ENCODE results near the gene TLX2. TPM values are rescaled to one million over a fixed set of nuclear protein-coding genes. Genes with fewer than 3 reads are reported as not detected.
A peak's percentile ranks its signal among the peaks of the same experiment; 100 is the strongest.

The TLX2 gene
- total and polyA plus RNA-seq, 4 donors = not detected

- 51% methylated on average over 19 of the region's 19 CpGs for WGBS
- no peak for DNase-seq (ENCODE audit: low spot score)
Observed at GRCh38 chr2:74496997-74497776, 17.1 kb upstream of the TLX2 start.

DNA sequence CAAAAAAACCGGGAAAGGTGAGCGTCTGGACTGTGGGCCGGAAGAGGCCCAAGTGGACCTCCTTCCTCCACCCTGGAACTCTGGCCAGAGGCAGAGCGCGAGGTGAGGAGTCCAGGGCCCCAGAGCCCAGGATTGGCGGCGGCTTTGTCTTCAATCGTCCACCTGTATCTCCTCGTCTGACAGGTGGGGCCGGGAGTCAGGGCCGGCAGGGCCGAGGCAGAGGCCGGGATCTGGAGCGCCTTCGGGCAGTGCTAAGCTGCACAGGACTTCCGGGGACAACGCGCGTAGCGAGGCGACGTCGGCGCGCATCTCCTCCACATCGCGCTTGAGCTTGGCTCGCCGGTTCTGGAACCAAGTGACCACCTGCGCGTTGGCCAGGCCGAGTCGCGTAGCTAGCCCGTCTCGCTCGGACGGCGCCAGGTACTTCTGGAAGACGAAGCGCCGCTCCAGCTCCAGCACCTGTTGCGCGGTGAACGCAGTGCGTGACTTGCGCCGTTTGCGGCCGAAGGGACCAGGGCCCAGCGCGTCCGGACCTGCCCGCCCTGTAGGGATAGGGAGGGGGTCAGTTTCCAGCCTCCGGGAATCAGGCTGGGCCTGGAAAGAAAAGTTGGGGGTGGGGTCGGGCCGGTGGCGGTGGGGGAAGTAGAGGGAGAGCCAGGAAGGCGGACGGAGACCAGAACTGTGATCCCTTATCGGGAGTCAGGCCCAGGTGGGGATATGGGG lies 16.3 kb upstream of the TLX2 start:
- no peaks in the 10 kb centered on the region for H3K27me3 ChIP-seq (ENCODE audit: control insufficient read depth in 4 of 4, insufficient read depth in 4 of 4, low read length in 3 of 4)
- no peak for TF ChIP-seq NR2F2 (IDR thresholded peaks at IDR 0.05)
- no peak for TF ChIP-seq FOXA1 (IDR thresholded peaks at IDR 0.05)
- no peak for TF ChIP-seq MAX (IDR thresholded peaks at IDR 0.05)
- no peak for TF ChIP-seq JUND (IDR thresholded peaks at IDR 0.05)
- no peak for TF ChIP-seq TAF1 (conservative IDR thresholded peaks at IDR 0.05)
- TF ChIP-seq CTCF (IDR thresholded peaks at IDR 0.05; ENCODE audit: low read depth, low read length, missing input control) = no peak
- no peak for TF ChIP-seq YY1 (IDR thresholded peaks at IDR 0.05)
- TF ChIP-seq RAD21 (IDR thresholded peaks at IDR 0.05) = no peak
- H3K4me1 ChIP-seq (ENCODE audit: control insufficient read depth in 4 of 4, insufficient read depth in 4 of 4, low read length in 3 of 4) = peaks cover 18 to 74% (median 56%) of the 10 kb centered on the region in 4 donors
- H3K4me3 ChIP-seq (ENCODE audit: low read depth in 1 of 3, low read length in 3 of 3) = peak overlapping the region in 2 of 3 donors; percentile 50
- H3K27ac ChIP-seq (ENCODE audit: low read depth in 1 of 2, low read length in 2 of 2) = no peak overlapping the region
- no peak for DNase-seq (ENCODE audit: low spot score)
- no peaks in the 10 kb centered on the region for H3K9me3 ChIP-seq (ENCODE audit: control insufficient read depth in 4 of 4, low read length in 3 of 4)
- H3K9ac ChIP-seq (ENCODE audit: low read depth in 1 of 2, low read length in 2 of 2) = no peak overlapping the region
- H3K36me3 ChIP-seq (ENCODE audit: control insufficient read depth in 4 of 4, insufficient read depth in 3 of 4, low read depth in 1 of 4, low read length in 3 of 4) = peaks cover 3 to 8% (median 5%) of the 10 kb centered on the region in 4 donors
- 30% methylated on average over 61 of the region's 61 CpGs for WGBS

More at GRCh38 chr2:74496997-74497776, 17.1 kb upstream of the TLX2 start:
- Histone ChIP-seq H3K4me1 (ENCODE audit: control insufficient read depth in 4 of 4, insufficient read depth in 4 of 4, low read length in 3 of 4) (peaks cover 25 to 78% (median 61%) of the 10 kb centered on the region in 4 donors), H3K27me3 (ENCODE audit: control insufficient read depth in 4 of 4, insufficient read depth in 4 of 4, low read length in 3 of 4) (no peaks in the 10 kb centered on the region), H3K9me3 (ENCODE audit: control insufficient read depth in 4 of 4, low read length in 3 of 4) (no peaks in the 10 kb centered on the region), H3K4me3 (ENCODE audit: low read depth in 1 of 3, low read length in 3 of 3) (peak overlapping the region in 1 of 3 donors; percentile 50), H3K27ac (ENCODE audit: low read depth in 1 of 2, low read length in 2 of 2) (no peak overlapping the region), H3K9ac (ENCODE audit: low read depth in 1 of 2, low read length in 2 of 2) (no peak overlapping the region), H3K36me3 (ENCODE audit: control insufficient read depth in 4 of 4, insufficient read depth in 3 of 4, low read depth in 1 of 4, low read length in 3 of 4) (peaks cover 4 to 11% (median 7%) of the 10 kb centered on the region in 4 donors)
- no peak for TF ChIP-seq NR2F2 (IDR thresholded peaks at IDR 0.05)
- no peak for TF ChIP-seq HNF4G (IDR thresholded peaks at IDR 0.05)
- peak; percentile 19 to 37 for TF ChIP-seq HNF4A (conservative IDR thresholded peaks at IDR 0.05)
- TF ChIP-seq CTCF (IDR thresholded peaks at IDR 0.05; ENCODE audit: low read depth, low read length, missing input control) = no peak
- no peak for TF ChIP-seq YY1 (IDR thresholded peaks at IDR 0.05)
- no peak for TF ChIP-seq EGR1 (IDR thresholded peaks at IDR 0.05; ENCODE audit: low read depth in 2 of 2)
- TF ChIP-seq FOXA1 (IDR thresholded peaks at IDR 0.05) = no peak

Measured in liver (tissue), 9 donors.